ENCODE results near the gene SFT2D1. TPM values are rescaled to one million over a fixed set of nuclear protein-coding genes. Genes with fewer than 3 reads are reported as not detected.

Gene SFT2D1
- total RNA-seq, 2 donors from 2014 or later: 11.5 to 28.0 TPM

DNA sequence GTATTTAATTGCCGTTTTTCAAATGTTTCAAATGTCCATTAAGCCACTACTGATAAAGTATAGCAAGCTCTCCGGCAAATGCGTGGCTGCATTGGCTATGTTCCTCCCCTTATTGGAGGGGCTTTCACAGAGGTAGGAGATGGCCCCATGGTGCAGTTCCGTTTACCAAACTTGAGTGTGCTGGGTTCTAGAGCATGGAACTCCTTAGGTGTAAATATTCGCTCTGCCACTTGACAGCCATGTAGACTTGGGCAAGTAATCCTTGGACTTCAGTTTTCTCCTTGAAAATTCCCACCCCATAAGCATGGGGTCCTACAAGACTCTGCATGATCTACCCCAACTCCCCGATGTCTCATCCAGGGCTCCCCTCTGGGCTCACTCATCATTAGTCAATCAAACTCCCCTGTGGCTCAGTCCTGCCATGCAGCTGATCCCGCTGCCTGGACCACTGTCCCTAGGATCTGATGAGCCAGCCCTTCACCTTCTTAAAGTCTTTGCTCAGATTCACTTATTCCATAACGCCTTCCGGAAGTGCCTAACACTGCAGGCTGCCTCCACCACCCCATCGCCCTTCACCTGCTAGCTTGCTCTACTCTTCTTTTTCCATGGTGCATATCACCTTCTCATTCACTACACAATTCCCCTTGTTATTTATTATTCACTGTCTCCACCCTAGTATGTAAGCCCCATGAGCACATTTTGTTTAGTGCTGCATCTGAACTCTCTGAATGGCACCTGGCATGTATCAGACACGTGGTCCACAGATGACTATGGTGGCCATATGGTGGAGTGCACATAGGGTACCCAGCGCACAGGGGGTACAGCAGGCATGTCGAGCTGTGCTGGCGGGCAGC lies 52.9 kb downstream of the SFT2D1 start:
- TF ChIP-seq POLR2A (IDR thresholded peaks at IDR 0.05): no peak
- TF ChIP-seq, protein P1, sequence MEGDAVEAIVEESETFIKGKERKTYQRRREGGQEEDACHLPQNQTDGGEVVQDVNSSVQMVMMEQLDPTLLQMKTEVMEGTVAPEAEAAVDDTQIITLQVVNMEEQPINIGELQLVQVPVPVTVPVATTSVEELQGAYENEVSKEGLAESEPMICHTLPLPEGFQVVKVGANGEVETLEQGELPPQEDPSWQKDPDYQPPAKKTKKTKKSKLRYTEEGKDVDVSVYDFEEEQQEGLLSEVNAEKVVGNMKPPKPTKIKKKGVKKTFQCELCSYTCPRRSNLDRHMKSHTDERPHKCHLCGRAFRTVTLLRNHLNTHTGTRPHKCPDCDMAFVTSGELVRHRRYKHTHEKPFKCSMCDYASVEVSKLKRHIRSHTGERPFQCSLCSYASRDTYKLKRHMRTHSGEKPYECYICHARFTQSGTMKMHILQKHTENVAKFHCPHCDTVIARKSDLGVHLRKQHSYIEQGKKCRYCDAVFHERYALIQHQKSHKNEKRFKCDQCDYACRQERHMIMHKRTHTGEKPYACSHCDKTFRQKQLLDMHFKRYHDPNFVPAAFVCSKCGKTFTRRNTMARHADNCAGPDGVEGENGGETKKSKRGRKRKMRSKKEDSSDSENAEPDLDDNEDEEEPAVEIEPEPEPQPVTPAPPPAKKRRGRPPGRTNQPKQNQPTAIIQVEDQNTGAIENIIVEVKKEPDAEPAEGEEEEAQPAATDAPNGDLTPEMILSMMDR (IDR thresholded peaks at IDR 0.05): no peak
- no peaks in the 10 kb centered on the region for H3K9me3 ChIP-seq
- peaks cover 0 to 4% of the 10 kb centered on the region in 2 donors for H3K27me3 ChIP-seq
- WGBS, 2 donors: 86 to 87% methylated on average over 13 to 14 of the region's 14 CpGs
- H3K4me1 ChIP-seq: no peaks in the 10 kb centered on the region
- no peak overlapping the region for H3K4me3 ChIP-seq
- intact Hi-C loops (cut with DNase I): no loop called here
- no peak for DNase-seq
- no peaks in the 10 kb centered on the region for H3K36me3 ChIP-seq (replicated peaks in 1 of 2; ENCODE audit: insufficient read depth in 1 of 2, low read depth in 2 of 2)
- no peak for ATAC-seq
- H3K27ac ChIP-seq: no peak overlapping the region

DNA sequence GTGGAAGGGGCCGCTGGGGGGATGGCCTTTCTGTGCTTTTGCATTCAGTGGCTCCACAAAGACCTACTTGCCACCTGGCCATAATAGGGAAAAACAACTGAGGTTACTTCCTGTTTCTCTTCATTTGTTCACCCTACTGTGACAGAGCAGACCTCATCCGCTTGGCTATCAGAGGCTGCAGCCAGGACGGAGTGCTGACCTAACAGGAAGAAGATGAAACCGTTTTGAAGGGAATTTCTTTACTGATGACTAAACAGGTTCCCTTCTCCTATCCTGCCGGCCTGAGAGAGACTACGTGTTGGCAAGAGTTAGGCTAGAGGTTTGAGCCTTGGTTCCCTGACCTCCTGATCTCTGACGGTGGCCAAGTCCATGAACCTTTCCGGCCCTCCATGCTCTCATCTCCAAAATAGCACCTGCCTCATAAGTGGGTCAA lies 55.5 kb downstream of the SFT2D1 start:
- Histone ChIP-seq H3K4me1 (no peaks in the 10 kb centered on the region), H3K9me3 (no peaks in the 10 kb centered on the region), H3K4me3 (no peak overlapping the region), H3K36me3 (replicated peaks in 1 of 2; ENCODE audit: insufficient read depth in 1 of 2, low read depth in 2 of 2) (no peaks in the 10 kb centered on the region), H3K27ac (no peak overlapping the region), H3K27me3 (no peaks in the 10 kb centered on the region)
- 38 to 44% methylated on average over 8 of the region's 8 CpGs for WGBS, 2 donors
- no peak for TF ChIP-seq POLR2A (IDR thresholded peaks at IDR 0.05)
- TF ChIP-seq, protein P1 (IDR thresholded peaks at IDR 0.05): no peak
- ATAC-seq (peak; percentile 33), DNase-seq (no peak)
- intact Hi-C loops (cut with DNase I): no loop called here

DNA sequence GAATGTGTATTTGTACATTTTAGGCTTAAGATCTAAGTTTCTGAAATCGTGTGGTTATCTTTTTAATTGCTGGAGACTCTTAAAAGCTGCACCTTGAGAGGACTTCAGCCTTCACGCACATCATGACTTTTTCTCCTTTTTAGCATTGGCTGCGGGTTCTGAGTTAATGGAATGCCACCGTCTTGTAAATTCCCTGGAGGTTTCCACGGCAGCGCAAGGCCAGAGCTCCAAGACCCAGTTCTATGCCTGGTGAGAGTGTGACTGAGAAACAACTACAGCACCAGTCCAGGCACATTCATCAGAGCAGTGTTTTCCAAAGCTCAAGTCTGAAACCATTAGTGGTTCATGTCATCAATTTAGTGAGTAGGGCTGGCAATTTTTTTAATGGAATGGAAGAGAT lies 57.1 kb downstream of the SFT2D1 start:
- Histone ChIP-seq H3K27ac (no peak overlapping the region), H3K4me1 (no peaks in the 10 kb centered on the region), H3K9me3 (no peaks in the 10 kb centered on the region), H3K27me3 (peaks cover 0 to 6% of the 10 kb centered on the region in 2 donors), H3K4me3 (no peak overlapping the region), H3K36me3 (replicated peaks in 1 of 2; ENCODE audit: insufficient read depth in 1 of 2, low read depth in 2 of 2) (no peaks in the 10 kb centered on the region)
- ATAC-seq (no peak), DNase-seq (no peak)
- intact Hi-C loops (cut with DNase I): no loop called here
- 54 to 58% methylated on average over 6 of the region's 6 CpGs for WGBS, 2 donors
- TF ChIP-seq POLR2A (IDR thresholded peaks at IDR 0.05): no peak
- TF ChIP-seq, protein P1 (IDR thresholded peaks at IDR 0.05): no peak

DNA sequence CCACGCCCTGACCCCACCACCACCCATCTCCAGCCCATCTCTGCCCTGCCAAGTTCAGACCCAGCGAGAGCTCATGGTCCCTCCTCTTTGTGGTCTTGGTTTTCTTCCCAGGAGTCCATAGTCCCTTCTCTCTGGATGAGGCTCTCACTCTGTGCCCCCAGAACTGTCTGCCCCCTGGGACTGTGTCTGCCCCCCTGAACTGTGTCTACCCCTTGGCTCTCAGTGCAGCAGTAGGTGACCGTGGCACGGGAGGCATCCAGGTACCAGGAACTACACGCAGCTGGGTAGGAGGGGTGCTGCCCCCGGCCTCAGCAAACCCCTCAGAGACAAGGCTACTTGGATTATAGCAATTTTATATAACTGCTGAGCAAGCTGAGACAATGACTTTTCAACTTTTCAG lies 57.7 kb downstream of the SFT2D1 start:
- no peaks in the 10 kb centered on the region for H3K36me3 ChIP-seq (replicated peaks in 1 of 2; ENCODE audit: insufficient read depth in 1 of 2, low read depth in 2 of 2)
- ATAC-seq (no peak), DNase-seq (no peak)
- no peaks in the 10 kb centered on the region for H3K9me3 ChIP-seq
- intact Hi-C loops (cut with DNase I): no loop called here
- no peak overlapping the region for H3K4me3 ChIP-seq
- no peak for TF ChIP-seq POLR2A (IDR thresholded peaks at IDR 0.05)
- TF ChIP-seq, protein P1 (IDR thresholded peaks at IDR 0.05): no peak
- 42 to 60% methylated on average over 5 to 6 of the region's 6 CpGs for WGBS, 2 donors
- no peak overlapping the region for H3K27ac ChIP-seq
- peaks cover 0 to 6% of the 10 kb centered on the region in 2 donors for H3K27me3 ChIP-seq
- H3K4me1 ChIP-seq: no peaks in the 10 kb centered on the region

Data from body of pancreas (tissue), 4 donors.